Activated CD4-positive, alpha-beta T cell treated with anti-CD3 and anti-CD28 coated beads, Interleukin-2, amount 50 U/mL, for 24 hours (primary cell): ENCODE results near the gene CDH13.

Experiments used
- DNase-seq, 2 donors: peaks; one replicate each; pipeline ENCODE4 v3.0.0-alpha.2; 2020; ENCODE audit warnings: low read depth in 1 of 2, low spot score in 1 of 2

CDH13 gene

DNA sequence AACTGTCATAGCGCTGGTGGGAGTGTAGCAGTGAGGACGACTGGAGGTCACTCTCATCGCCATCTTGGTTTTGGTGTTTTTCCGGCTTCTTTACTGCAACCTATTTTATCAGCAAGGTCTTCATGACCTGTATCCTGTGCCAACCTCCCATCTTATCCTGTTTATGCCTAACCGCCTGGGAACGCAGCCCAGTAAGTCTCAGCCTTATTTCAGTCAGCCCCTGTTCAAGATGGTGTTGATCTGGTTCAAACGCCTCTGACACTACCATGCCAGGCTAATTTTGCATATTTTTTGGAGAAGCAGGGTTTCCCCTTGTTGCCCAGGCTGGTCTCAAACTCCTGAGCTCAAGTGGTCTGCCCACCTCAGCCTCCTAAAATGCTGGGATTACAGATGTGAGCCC is 1001.2 kb downstream of the CDH13 start:
- no peak for DNase-seq

DNA sequence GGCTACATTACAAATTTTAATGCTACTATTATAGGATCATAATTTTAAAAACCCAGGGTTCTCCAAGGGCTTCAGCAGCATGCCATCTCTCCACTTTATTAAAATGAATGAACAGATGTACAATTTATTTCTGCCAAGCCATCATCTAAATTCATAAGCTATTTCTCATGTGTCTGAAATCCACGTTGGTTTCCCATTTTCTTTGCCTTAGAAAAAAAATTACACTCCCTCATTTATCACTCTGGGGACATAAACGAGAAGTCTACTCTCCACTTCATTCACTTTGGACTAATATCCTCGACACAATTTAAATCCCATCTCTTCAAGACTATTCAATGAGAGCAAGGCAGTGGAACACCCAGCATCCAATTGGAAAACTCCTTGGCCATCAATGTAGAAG is 1002.7 kb downstream of the CDH13 start:
- DNase-seq, result no peak

DNA sequence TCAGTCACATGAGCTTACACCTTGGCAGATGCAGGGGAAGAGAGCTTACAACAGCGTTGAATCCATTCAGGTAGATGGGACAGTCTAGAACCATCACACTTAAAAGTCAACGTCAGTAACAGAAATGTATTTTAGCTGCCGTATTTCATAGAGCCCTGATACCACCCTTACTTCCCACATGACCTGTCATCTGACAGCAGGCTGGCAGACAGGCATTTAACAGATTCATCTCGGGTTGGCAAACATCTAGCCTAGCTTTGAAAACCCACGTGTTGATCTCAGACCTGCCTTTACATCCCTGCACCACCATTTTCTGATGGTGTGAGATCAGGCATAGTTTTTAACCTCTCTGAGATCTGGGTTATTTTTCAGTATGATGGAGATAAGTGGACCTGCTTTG is 1003.1 kb downstream of the CDH13 start:
- DNase-seq, result no peak

DNA sequence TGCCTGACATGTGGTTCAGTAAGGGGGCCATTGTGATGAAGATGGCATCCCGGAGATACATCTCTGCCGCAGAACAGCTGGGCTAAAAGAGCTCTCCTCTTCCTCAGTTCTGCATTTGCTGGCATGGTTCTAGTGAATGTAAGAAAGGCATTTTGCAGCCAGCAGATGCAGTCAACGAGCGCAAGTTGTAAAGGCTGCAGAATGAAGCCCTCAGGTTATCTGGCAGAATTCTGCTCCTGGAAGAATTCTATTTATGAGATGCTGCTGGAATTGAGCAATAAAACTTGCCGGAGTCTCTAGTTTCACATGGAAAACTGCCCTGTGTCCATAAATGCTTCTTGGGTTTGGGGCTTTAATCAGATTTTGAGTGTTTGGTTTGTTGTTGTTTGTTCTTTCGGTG is 1004.2 kb downstream of the CDH13 start:
- no peak for DNase-seq

DNA sequence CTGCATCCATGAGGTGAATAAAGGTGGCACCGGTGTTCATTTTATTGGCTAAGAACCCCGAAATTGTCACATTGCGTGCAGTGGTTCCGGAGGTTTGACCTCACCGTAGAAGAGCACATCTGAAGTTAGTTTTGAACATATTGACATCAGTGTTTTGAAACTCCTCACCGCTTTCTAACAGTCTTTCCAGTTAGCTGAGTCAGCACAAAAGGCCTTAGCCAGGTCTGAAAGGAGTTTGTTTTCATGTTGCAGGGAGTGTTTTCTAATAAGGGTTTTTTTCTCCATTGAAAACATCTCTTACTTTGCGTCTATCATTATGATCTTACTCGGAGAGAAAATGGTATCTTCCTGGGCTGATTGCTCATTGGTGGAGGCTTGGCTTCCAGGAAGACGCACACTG is 1006.5 kb downstream of the CDH13 start:
- DNase-seq, result no peak

DNA sequence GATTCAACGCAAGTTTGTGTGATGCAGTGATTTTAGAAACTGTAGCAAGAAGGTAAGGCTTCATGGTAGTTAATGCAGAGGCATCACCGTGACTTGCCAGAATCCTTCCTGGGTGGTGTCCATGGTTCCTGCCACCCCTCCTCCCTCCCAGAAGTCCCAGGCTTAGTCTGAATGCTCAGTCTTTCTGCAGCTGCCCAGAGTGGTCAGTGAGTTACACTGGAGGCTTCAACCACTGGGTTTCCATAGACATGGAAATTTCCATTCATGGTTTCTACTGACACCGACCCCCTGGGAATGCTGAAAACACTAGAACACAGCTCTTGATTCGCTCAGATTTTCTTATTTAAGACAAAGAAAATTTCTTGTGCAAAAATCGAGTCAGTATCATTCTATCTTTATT is 1021.6 kb downstream of the CDH13 start:
- DNase-seq, result no peak

DNA sequence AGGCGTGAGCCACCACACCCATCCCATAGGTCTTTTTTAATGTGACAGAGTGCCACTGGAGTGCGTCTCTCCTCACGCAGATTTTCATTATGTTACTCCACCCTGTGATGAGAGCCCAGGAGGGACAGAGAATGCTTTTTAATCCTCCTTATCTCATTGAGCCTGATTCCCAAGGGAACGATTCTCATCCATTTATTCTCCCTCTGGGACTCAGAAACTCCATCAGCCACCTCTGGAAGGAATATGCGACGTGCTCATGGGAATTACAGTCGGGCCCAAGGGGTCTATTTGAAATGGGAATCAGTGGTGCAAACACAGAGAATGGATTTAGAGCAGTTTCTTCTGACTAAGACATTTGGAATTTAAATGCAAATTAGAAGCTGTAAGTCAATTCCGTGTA is 1025.1 kb downstream of the CDH13 start:
- DNase-seq, result no peak

DNA sequence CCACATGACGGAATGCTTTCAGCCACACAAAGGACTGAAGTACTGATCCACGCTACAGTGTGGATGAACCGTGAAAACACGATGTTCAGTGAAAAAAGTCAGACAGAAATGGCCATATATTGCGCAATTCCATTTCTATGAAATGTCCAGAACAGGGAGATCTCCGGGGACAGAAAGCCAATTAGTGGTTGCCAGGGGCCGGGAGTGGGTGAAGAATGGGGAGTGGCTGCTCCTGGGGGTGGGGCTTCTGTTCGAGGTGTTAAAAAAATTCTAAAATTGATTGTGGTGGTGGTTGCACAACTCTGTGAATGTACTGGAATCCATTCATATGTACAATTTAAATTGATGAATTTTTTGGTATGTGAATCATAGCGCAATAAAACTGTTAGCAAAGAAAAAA is 1026.2 kb downstream of the CDH13 start:
- no peak for DNase-seq

DNA sequence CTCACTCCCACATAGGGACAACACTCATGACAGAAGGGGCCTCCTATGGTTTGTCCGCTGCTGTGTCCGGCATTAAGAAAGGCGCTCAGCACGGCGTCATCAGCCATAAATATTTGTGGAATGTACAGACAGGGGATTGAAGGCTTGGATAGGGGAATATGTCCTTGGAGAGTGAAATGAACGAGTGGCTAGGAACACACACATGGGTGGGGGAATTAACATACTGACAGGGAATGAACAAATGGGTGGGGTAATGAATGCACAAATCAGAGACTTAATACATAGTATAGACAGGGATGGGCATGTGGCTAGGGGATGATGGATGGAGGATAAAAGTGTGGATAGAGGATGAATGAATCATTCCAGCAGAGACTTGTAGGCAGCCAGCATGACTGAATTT is 1027.0 kb downstream of the CDH13 start:
- DNase-seq, result no peak

DNA sequence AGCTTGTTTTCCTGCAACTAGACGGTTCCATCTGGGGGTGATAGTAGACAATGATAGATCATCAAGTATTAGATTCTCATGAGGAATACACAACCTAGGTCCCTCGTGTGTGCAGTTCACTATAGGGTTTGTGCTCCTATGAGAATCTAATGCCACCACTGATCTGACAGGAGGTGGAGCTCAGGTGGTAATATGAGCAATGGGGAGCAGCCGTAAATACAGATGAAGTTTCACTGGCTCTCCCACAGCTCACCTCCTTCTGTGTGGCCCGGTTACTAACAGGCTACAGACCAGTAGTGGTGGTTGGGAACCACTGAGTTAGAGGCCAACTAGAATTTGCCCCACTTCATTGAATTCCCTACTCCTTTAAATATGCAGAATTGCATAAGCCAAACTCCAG is 1033.5 kb downstream of the CDH13 start:
- no peak for DNase-seq

DNA sequence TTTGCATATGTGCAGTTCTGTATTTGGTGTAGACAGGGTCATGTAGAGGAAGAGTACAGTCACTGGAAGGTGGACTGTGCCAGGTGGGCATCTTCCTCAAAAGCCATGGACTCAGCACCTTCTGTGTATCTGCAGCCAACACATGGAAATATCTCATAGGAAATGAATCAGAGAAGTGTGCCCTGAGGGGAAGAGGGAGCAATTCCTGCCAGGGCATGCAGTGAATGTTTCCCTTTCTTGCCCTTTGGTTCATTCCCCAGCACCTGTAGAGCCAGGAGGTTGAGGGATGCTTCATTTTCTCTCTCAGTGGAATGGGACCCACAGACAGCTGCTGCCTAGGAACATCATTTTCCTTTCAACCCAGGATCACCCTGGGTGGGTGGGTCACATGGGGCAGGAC is 1034.9 kb downstream of the CDH13 start:
- no peak for DNase-seq

DNA sequence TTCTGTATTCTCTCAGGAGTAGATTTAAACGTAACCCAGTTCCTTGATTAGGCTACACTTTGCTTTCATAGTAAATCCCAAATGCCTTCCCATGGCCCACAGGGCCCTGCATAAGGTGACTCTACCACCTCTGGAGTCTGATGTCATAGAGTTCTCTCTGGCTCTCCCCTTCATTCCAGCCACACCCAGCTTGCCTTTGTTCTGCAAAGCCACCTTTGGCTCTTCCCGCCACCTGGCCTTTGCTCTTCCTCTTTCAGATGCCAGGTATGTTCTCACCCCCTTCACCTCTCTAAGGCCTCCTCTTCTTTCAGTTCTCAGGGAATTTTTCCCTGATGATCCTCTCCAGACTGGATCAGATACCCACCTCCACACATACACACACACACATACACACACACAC is 1039.7 kb downstream of the CDH13 start:
- no peak for DNase-seq

DNA sequence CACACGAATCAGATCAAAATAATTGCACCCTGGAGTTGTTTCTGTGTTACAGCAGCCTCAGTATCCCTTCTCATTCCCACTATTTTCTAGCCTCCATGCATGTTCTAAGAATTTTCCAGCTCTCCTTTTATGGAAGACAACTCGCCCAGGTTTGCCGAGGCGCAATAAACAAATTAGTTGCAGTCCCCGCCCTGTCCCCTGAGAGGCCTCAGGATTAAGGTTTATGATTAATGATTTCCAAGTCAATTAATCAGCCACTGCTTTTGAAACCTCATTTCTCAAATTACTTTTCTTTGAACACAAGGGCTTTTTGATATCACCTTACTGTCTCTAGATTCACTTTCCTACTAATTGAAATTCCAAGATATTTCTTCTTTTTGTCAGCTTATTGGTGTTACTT is 1042.7 kb downstream of the CDH13 start:
- DNase-seq, result no peak

DNA sequence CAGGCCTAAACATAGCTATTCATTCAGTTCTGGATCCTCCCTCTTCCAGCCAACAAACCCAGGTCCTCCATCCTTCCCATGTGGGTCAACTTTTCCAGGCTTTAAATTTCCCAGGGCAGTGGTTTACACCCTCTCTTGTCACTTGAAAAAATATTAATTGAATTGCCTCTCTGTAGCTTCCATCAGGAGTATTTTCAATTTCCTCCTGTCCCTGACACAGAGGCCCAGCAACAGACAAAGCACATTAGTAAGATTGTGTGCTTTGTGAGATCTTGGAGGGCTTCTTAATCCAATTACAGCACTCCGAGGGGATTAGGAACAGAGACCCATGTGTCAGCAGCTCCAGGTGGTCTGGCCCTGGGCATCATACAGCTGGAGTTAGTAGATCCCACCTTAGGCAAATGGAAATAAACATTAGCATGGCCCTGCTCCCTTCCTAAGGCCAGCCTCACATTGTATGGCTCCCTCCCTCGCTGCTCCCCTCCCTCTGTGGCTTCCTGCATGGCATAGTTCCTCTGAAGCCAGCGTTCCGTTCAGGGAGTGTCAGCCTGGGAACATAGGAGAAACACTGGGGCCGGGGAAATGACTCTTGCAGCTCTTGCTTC is 1048.3 kb downstream of the CDH13 start:
- no peak for DNase-seq

DNA sequence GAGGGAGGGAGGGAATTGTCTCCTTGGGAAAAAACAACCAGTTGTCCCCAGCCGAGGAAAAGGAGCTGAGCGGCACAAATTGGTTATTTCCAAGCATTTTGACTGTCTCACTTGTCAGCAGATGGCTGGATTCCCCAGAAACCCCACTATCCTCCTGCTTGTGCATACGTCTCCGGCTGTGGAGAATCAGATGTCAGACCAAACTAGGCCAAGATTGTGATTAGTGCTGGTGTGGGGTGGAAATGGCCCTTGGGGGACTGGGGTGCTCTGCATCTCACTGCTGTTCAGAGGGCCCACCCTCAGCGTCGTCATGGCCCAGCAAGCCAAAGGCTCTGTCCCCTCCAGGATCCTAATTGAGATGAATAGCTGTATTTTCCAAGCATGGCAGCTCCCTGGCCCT is 1049.3 kb downstream of the CDH13 start:
- DNase-seq, result no peak

DNA sequence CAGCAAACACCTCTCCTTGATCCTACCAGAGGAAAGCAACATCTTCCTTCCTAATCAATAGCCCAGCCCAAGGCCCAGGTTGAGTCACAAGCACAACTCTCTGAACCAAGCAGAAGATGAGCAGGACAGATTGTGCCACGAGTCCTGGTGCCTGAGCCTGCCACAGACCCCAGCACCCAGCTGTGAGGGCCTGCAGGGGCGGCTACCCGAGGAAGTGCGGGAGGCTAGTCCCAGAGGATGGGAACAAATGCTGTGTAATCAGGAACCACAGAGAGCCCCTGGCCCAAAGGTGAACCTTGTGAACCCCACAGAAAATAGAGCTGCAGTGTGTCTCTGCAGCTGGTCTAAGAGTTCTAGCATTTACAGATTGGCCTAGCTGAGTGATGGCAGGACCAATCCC is 1054.2 kb downstream of the CDH13 start:
- DNase-seq, result no peak

DNA sequence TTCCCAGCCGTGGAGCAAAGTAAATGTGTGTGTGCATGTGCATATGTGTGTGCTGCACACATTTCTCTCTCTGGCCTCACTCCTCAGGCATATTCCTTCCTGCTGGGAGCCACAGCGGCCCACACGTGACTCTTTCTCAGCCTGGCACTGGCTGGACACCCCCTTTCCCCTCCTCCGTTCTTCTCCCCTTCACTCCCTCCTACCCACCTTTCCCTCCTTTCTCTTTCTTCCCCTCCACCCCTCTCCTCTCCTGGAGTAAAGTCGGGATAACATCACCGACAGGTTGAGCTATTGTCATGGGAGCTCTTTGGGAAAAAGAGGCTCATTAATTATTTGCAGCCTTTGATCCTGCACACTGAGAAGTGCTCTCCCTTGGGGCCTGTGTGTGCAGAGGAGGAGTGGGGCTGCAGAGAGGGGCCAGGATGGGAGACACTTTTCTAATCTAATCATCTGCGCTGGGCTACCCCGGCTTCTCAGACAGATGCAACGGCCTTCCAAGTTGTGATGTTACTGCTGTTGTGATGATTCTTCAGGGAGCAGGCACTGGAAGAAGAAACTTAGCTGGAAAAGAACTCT is 1054.7 kb downstream of the CDH13 start:
- no peak for DNase-seq

DNA sequence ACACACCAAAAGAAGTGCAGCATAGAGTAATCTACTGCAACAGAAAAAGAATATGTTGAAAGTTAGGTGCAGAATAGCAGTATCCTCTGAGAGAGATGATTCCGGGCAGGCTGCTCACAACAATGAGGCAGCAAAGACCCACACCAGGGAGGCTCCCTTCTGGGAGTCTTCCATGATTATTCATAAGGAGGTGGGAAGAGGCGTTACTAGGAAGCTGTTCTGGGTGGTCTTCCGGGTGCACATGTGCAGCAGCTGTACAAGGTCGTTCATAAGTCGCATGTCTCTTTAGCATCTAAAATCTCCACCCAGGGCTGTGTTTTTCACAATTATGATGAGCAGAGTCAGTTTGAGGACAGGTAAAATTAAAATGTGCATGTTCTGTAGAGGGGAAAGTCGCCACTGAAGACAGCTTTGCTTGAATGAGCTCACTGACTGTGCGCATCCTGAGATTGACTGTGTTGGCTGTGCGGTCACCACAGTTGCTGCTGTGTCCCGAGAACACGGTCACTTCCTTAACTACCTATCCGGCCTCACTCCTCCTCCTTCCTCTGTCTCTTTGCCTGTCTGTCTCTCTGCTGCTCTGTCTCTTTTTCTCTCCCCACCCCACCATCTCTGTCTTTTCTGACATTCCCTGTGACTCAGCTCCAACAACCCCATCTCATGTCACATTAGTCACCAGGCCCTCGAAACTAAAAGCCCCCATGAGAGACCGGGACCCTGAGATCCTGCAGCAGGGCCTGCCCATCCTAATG is 1055.5 kb downstream of the CDH13 start:
- no peak for DNase-seq

DNA sequence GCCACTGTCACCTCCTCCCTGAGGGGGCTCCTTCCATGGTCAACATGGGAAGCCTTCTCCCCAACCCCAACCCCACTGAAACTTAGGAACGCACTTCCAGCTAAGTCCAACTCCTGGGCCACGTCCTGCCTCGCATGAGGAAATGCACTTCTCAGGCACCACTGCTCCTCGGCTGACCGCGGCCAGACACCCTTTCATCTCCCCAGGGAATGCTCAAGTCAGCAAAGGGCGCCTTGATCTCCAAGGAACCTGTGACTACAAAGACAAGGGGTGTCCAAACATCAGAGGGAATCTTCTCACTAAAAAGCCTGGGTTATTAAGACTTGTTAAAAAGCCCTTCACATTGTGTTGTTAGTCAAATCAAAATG is 1056.1 kb downstream of the CDH13 start:
- no peak for DNase-seq

DNA sequence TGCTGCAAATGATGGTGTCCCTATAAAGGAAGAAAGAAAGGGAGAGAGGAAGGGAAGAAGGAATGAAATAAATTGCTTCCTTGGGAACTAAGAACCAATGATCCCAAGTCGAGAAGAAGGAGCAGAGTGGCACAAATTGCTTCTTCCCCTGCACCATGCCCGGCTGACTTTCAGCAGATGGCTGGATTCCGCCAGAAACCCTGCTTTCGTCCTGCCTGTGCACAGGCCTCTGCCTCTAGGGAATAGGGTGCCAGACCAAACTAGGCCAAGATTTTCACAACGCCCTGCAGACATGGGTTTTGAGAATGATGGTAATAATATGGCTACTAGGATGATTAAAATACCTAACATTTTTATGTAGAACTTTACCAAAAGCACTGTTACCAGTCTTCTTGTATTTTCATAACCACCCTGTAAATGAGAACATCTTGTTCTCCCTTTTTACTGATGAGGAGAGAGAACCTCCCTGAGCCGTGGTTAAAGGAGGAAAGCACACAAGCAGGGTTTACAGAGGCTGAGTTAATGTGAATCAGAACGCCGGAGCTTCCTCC is 1058.9 kb downstream of the CDH13 start:
- DNase-seq, result no peak

DNA sequence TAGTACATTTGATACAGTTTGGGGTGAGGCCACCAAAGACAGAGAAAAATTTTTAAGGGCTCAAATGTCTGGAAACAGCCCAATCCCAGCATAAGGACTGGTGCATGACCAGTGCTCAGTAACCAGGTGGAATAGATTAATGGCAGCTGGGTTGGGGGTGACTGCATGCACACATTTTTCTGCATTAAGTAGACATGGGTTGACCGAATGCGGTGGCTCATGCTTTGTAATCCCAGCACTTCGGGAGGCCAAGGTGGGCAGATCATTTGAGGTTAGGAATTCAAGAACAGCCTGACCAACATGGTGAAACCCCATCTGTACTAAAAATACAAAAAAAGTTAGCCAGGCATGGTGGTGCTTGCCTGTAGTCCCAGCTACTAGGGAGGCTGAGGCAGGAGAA is 1060.0 kb downstream of the CDH13 start:
- no peak for DNase-seq

DNA sequence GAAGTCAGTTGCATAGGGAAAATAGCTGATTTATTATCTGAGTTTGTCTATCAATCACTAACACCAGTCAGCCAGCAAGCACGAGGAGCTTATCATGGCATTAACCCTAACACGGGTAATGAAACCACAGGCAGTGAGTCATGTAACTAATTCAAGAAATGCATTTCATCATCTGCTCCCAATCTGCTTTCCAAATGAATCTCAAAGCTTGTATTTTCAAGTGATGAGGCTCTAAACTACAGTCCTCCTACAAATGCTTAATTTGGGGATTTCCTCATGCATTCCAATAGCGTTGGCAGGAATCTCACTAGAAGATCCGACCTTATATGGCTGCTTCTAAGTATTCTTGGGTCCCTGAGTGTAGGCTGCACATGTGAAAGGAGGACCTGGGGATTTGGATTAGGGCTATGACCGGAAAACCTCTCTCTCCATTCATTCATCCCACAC is 1062.6 kb downstream of the CDH13 start:
- DNase-seq, result no peak

DNA sequence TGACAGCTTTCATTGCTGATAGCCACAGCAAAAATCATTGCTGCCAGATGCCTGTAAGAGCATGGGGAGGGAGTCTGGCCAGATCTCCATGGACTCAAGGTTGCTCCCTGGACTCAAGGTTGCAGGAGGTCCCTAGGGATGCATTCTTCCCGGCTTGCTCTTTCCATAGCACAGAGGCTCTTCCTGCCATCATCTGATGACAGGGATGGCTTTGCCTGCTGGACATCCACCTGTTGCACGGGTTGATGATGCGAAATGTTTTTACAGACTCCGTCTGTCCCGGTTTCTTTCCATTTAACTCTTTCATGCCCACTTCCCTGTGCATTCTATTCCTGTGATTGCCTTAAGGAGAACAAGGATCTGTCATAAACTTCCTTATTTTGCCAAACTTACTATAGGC is 1065.5 kb downstream of the CDH13 start:
- DNase-seq, result no peak
